HEK293 (cell line): Measurements from ENCODE around the gene MTERF4.

Experiments
- CTCF ChIA-PET: fragments of 350-600 bp; formaldehyde crosslinking; extraction: SDS; loops from one replicate; lab custom pipeline; 2021; ENCODE audit warnings: antibody characterized with exemption; lab: Yijun Ruan, JAX
- POLR2A ChIA-PET: fragments of 300-600 bp; formaldehyde crosslinking; extraction: SDS; loops from one replicate; lab custom pipeline; 2020; ENCODE audit warnings: antibody characterized with exemption, inconsistent platforms; lab: Yijun Ruan, JAX
- H3K27ac ChIP-seq: fragments of 200-500 bp; sonication (Bioruptor generic); 2 replicates; pipeline ENCODE4 v1.5.1; 2014; ENCODE audit warnings: low read depth, low read length, control low read depth, inconsistent platforms; ENCODE audit errors: extremely low read depth
- H3K36me3 ChIP-seq, 2 experiments: fragments of 200-500 bp in 1 of 2; sonication (Bioruptor generic) in 1 of 2; 1 replicate in 1 of 2; 2 replicates in 1 of 2; pipeline ENCODE4 v1.5.1; 2014 to 2017; ENCODE audit warnings: inconsistent platforms in 2 of 2, low read length in 2 of 2; ENCODE audit not compliant: control insufficient read depth in 2 of 2, insufficient read depth in 1 of 2
- H3K4me1 ChIP-seq: fragments of 200-500 bp; sonication (Bioruptor generic); 2 replicates; pipeline ENCODE4 v1.5.1; 2014; ENCODE audit warnings: mild to moderate bottlenecking, low read length, inconsistent platforms; ENCODE audit not compliant: control insufficient read depth, insufficient read depth
- H3K4me3 ChIP-seq: 2 replicates; pipeline ENCODE4 v1.5.1; 2011; ENCODE audit warnings: low read depth, mild to moderate bottlenecking, control low read depth, low read length, moderate library complexity
- H3K9me3 ChIP-seq: fragments of 200-500 bp; sonication (Bioruptor generic); 2 replicates; pipeline ENCODE4 v1.5.1; 2014; ENCODE audit warnings: low read depth, low read length, inconsistent platforms; ENCODE audit not compliant: control insufficient read depth, insufficient read depth
- GLIS1 ChIP-seq: fragments of 450-650 bp; formaldehyde crosslinking; IDR thresholded peaks from 2 replicates; pipeline ENCODE4 v1.5.1; 2016; ENCODE audit warnings: missing biosample characterization, missing genetic modification characterization
- GLIS2 ChIP-seq: fragments of 450-650 bp; formaldehyde crosslinking; IDR thresholded peaks from 2 replicates; pipeline ENCODE4 v1.5.1; 2016; ENCODE audit warnings: missing biosample characterization, missing genetic modification characterization
- PRDM6 ChIP-seq: fragments of 450-650 bp; formaldehyde crosslinking; IDR thresholded peaks from 2 replicates; pipeline ENCODE4 v1.5.1; 2017; ENCODE audit warnings: missing biosample characterization, missing genetic modification characterization
- RBAK ChIP-seq: fragments of 450-650 bp; formaldehyde crosslinking; IDR thresholded peaks from 2 replicates; pipeline ENCODE4 v1.5.1; 2016; ENCODE audit warnings: missing biosample characterization, missing genetic modification characterization
- SCRT2 ChIP-seq: fragments of 450-650 bp; formaldehyde crosslinking; IDR thresholded peaks from 2 replicates; pipeline ENCODE4 v1.5.1; 2016; ENCODE audit warnings: missing biosample characterization, missing genetic modification characterization
- ZBTB20 ChIP-seq: fragments of 450-650 bp; formaldehyde crosslinking; IDR thresholded peaks from 2 replicates; pipeline ENCODE4 v1.5.1; 2016; ENCODE audit warnings: missing biosample characterization, missing genetic modification characterization
- ZIC2 ChIP-seq: fragments of 450-650 bp; formaldehyde crosslinking; IDR thresholded peaks from 2 replicates; pipeline ENCODE4 v1.5.1; 2016; ENCODE audit warnings: missing biosample characterization, missing genetic modification characterization
- ZNF140 ChIP-seq: fragments of 450-650 bp; formaldehyde crosslinking; IDR thresholded peaks from 2 replicates; pipeline ENCODE4 v1.5.1; 2016; ENCODE audit warnings: missing biosample characterization, missing genetic modification characterization
- ZNF202 ChIP-seq: fragments of 450-650 bp; formaldehyde crosslinking; IDR thresholded peaks from 2 replicates; pipeline ENCODE4 v1.5.1; 2016; ENCODE audit warnings: missing biosample characterization, missing genetic modification characterization, borderline replicate concordance
- ZNF302 ChIP-seq: fragments of 450-650 bp; formaldehyde crosslinking; IDR thresholded peaks from 2 replicates; pipeline ENCODE4 v1.5.1; 2016; ENCODE audit warnings: missing biosample characterization, missing genetic modification characterization, low read depth
- ZNF324 ChIP-seq: fragments of 450-650 bp; formaldehyde crosslinking; IDR thresholded peaks from 2 replicates; pipeline ENCODE4 v1.5.1; 2016; ENCODE audit warnings: missing biosample characterization, missing genetic modification characterization
- ZNF37A ChIP-seq: fragments of 450-650 bp; IDR thresholded peaks from 2 replicates; pipeline ENCODE4 v1.5.1; 2018; ENCODE audit warnings: missing biosample characterization, missing genetic modification characterization
- ZNF521 ChIP-seq: fragments of 450-650 bp; formaldehyde crosslinking; IDR thresholded peaks from 2 replicates; pipeline ENCODE4 v1.5.1; 2017; ENCODE audit warnings: missing biosample characterization, mild to moderate bottlenecking, missing genetic modification characterization
- ZNF558 ChIP-seq: fragments of 450-650 bp; formaldehyde crosslinking; IDR thresholded peaks from 2 replicates; pipeline ENCODE4 v1.5.1; 2016; ENCODE audit warnings: missing biosample characterization, missing genetic modification characterization
- ZNF791 ChIP-seq: fragments of 450-650 bp; formaldehyde crosslinking; IDR thresholded peaks from 2 replicates; pipeline ENCODE4 v1.5.1; 2016; ENCODE audit warnings: missing biosample characterization, missing genetic modification characterization
- ZNF830 ChIP-seq: fragments of 450-650 bp; IDR thresholded peaks from 2 replicates; pipeline ENCODE4 v1.5.0; 2018; ENCODE audit warnings: missing biosample characterization, missing genetic modification characterization, low read depth, mild to moderate bottlenecking, moderate library complexity
- TF ChIP-seq, protein P1 (sequence below): fragments of 450-650 bp; formaldehyde crosslinking; IDR thresholded peaks from 2 replicates; pipeline ENCODE4 v1.5.1; 2016; ENCODE audit warnings: missing biosample characterization, missing genetic modification characterization
- TF ChIP-seq, protein P2 (sequence below): fragments of 450-650 bp; formaldehyde crosslinking; IDR thresholded peaks from 2 replicates; pipeline ENCODE4 v1.5.1; 2016; ENCODE audit warnings: missing biosample characterization, missing genetic modification characterization
- TF ChIP-seq, protein P3 (sequence below): fragments of 450-650 bp; formaldehyde crosslinking; IDR thresholded peaks from 2 replicates; pipeline ENCODE4 v1.5.1; 2016; ENCODE audit warnings: missing biosample characterization, missing genetic modification characterization, low read depth

Gene MTERF4

GRCh38 chr2:241073166-241074064 lies 28.7 kb downstream of the MTERF4 start:
- POLR2A ChIA-PET: interaction anchor here (0.6 kb wide), 1 partner anchor 25 kb away, joined by 3 read pairs; no protein-coding TSS in a partner anchor
- Histone ChIP-seq H3K36me3 (peaks cover 0 to 13% of the 10 kb centered on the region in 2 experiments; a peak in 2 of 3 replicates), H3K27ac (no peak overlapping the region), H3K9me3 (no peaks in the 10 kb centered on the region), H3K4me1 (no peaks in the 10 kb centered on the region), H3K4me3 (no peak overlapping the region)
- CTCF ChIA-PET: interaction anchor here (1.5 kb wide), 1 partner anchor 90 kb away, joined by 4 read pairs; no protein-coding TSS in a partner anchor
- TF ChIP-seq PRDM6 (tag by site-specific recombination) (no peak), ZNF140 (tag by site-specific recombination) (no peak), ZNF521 (no peak), GLIS1 (tag by site-specific recombination) (0 out of 2 replicates have a peak, but pooled peaks have one; percentile 8), GLIS2 (tag by site-specific recombination) (0 out of 2 replicates have a peak, but pooled peaks have one; percentile 15), RBAK (tag by site-specific recombination) (no peak), ZIC2 (tag by site-specific recombination) (peak; percentile 24; the same call in 1 of the 2 replicates)
- TF ChIP-seq, protein P1, sequence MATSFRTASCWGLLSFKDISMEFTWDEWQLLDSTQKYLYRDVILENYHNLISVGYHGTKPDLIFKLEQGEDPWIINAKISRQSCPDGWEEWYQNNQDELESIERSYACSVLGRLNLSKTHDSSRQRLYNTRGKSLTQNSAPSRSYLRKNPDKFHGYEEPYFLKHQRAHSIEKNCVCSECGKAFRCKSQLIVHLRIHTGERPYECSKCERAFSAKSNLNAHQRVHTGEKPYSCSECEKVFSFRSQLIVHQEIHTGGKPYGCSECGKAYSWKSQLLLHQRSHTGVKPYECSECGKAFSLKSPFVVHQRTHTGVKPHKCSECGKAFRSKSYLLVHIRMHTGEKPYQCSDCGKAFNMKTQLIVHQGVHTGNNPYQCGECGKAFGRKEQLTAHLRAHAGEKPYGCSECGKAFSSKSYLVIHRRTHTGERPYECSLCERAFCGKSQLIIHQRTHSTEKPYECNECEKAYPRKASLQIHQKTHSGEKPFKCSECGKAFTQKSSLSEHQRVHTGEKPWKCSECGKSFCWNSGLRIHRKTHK (tag by site-specific recombination): no peak

GRCh38 chr2:241072553-241073165 lies 29.4 kb downstream of the MTERF4 start:
- TF ChIP-seq ZNF830 (tag by site-specific recombination) (no peak), ZNF302 (tag by site-specific recombination) (no peak), ZNF558 (tag by site-specific recombination) (no peak), ZNF202 (no peak), ZNF791 (tag by site-specific recombination) (no peak), ZBTB20 (tag by site-specific recombination) (no peak), ZNF37A (tag by site-specific recombination) (no peak), SCRT2 (tag by site-specific recombination) (no peak), ZNF324 (tag by site-specific recombination) (no peak)
- TF ChIP-seq, protein P2, sequence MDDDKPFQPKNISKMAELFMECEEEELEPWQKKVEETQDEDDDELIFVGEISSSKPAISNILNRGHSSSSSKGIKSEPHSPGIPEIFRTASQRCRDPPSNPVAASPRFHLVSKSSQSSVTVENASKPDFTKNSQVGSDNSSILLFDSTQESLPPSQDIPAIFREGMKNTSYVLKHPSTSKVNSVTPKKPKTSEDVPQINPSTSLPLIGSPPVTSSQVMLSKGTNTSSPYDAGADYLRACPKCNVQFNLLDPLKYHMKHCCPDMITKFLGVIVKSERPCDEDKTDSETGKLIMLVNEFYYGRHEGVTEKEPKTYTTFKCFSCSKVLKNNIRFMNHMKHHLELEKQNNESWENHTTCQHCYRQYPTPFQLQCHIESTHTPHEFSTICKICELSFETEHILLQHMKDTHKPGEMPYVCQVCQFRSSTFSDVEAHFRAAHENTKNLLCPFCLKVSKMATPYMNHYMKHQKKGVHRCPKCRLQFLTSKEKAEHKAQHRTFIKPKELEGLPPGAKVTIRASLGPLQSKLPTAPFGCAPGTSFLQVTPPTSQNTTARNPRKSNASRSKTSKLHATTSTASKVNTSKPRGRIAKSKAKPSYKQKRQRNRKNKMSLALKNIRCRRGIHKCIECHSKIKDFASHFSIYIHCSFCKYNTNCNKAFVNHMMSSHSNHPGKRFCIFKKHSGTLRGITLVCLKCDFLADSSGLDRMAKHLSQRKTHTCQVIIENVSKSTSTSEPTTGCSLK: no peak
- TF ChIP-seq, protein P3, sequence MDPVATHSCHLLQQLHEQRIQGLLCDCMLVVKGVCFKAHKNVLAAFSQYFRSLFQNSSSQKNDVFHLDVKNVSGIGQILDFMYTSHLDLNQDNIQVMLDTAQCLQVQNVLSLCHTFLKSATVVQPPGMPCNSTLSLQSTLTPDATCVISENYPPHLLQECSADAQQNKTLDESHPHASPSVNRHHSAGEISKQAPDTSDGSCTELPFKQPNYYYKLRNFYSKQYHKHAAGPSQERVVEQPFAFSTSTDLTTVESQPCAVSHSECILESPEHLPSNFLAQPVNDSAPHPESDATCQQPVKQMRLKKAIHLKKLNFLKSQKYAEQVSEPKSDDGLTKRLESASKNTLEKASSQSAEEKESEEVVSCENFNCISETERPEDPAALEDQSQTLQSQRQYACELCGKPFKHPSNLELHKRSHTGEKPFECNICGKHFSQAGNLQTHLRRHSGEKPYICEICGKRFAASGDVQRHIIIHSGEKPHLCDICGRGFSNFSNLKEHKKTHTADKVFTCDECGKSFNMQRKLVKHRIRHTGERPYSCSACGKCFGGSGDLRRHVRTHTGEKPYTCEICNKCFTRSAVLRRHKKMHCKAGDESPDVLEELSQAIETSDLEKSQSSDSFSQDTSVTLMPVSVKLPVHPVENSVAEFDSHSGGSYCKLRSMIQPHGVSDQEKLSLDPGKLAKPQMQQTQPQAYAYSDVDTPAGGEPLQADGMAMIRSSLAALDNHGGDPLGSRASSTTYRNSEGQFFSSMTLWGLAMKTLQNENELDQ (tag by site-specific recombination): no peak
- Histone ChIP-seq H3K9me3 (no peaks in the 10 kb centered on the region), H3K27ac (no peak overlapping the region), H3K4me3 (no peak overlapping the region), H3K36me3 (peaks cover 0 to 13% of the 10 kb centered on the region in 2 experiments; a peak in 2 of 3 replicates), H3K4me1 (no peaks in the 10 kb centered on the region)
- CTCF ChIA-PET: interaction anchor here (1.5 kb wide), 1 partner anchor 89 kb away, joined by 4 read pairs; no protein-coding TSS in a partner anchor
- POLR2A ChIA-PET: interaction anchor here (0.6 kb wide), 1 partner anchor 25 kb away, joined by 3 read pairs; no protein-coding TSS in a partner anchor
